HG02938 (cell line): Measurements from ENCODE around the gene PLCL1.

Experiments used
- ATAC-seq: cut with Tn5 transposase; IDR thresholded peaks from one replicate; pipeline ENCODE4 v1.9.1; 2021; ENCODE audit warnings: mild to moderate bottlenecking, moderate library complexity; ENCODE audit not compliant: unreplicated experiment

PLCL1 gene

DNA sequence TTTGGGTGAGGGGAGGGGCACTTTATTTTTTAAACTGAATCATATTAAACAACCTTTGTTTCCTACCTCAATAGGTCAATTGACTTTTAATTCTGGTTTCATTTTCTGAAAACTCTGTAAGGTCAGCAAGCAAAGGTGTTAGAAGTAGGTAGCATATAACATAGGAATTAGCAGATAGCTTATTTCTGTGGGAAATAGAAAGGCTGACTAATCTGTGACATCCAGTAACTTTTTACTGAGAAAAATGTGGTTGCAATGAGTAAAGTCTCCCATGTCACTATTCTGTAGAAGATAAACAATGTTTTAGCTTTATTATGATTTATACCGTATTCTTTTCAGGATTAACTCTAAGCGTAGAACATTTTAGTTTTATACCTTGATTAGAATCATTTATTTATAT lies 240.4 kb downstream of the PLCL1 start:
- ATAC-seq = no peak

DNA sequence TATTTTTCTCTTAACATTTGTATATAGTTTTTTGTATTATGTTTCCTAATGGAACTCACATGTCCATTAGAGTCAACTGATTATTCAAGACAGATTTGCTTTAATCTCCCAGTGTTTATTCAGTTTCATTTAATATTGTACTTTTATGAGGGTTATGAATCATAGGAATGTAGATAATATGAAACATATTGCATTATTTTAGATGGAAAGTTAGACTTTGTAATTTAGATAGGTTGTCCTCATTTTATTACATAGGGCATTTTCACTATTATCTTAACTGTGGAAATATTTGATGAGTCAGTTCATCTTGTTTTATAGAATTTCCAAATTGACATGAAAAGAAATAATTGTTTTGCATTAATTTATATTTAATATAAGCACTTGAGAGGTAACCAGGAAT lies 240.8 kb downstream of the PLCL1 start:
- no peak for ATAC-seq

DNA sequence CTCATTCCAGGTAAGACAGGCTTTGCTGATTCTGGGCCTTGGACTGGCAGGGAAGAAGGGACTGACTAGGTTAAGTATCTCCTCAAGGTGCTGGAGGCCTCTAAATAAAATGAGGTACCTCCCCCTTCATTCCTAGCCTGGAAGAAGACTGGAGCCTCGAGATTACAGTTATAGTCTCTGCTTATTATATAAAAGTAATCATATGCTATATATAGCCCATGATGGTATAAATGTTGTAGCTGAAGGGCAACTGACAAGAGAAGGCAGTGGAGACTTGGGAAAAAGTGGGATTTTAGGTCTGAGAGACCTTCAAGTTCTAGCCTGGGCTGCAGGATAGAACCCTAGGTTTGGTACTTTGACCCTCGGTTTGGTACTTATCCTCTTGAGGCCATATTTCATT lies 248.3 kb downstream of the PLCL1 start:
- ATAC-seq = no peak

DNA sequence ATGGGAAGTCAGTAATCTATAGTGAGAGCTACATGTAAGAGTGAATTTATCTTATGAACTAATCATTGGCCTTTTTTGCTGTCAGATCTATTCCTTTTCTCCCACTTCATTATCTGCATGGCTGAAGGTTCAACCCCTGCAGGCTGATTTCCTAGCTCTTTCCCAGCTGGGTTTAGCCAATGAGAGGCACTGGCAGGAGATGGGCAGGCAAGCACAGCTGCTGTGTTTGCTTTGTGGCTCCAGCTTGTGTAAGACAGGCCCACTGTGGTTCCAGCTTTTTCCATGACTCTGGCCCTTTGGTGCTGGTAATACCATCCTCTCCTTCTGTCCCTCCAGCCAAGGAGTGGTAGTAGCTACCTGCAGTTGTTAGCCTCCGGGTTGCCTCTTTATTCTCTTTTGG lies 248.8 kb downstream of the PLCL1 start:
- ATAC-seq = no peak

DNA sequence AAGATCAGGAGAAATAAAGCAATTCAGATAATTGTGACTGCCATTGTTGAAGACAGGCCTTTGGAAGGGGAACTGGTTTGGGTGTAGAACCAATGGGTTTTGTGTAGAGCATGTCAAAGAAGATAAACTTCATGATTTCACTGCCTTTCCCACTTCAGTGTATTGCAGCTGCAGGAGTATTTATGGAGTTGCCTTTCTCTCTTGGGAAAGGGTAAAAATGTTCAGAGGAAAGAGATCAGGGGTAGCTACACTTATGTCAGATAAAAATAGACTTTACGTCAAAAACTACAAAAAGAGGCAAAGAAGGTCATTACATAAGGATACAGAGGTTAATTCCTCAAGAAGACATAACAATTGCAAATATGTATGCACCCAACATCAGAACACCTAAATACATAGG lies 249.4 kb downstream of the PLCL1 start:
- ATAC-seq = no peak

DNA sequence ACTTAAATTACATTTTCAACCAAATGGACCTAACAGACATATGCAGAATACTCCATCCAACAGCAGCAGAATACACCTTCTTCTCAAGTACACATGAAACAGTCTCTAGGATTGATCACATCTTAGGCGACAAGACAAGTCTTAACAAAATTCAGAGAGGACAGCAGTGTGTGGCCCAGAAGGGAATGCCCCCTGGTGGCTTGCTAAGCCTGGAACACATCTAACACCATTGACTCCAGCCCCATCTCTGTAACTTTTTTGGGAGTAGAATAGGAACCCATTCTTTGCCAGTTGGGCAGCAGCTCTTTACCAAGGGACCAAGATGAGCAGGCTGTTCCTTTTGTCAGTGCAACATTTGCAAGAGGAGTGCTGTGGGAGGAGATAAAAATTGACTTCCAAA lies 249.9 kb downstream of the PLCL1 start:
- no peak for ATAC-seq

DNA sequence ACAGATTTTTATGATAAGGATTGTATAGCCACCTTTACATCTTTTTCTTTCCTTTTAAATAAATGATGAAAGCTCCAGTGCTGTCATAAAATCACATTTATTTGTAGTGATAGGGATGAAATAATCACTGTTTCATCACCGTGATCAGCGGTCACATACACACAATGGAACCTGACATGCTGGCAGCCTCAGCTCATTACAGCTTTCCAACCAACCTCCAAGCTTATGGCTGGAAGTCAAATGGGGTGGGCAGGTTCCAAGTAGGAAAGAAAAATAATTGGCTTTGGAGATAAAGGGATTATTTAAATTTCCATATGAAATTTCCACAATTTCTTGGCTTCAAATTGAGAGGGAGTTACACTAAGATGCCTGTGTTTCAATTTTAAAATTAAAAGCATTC lies 251.3 kb downstream of the PLCL1 start:
- ATAC-seq = no peak

DNA sequence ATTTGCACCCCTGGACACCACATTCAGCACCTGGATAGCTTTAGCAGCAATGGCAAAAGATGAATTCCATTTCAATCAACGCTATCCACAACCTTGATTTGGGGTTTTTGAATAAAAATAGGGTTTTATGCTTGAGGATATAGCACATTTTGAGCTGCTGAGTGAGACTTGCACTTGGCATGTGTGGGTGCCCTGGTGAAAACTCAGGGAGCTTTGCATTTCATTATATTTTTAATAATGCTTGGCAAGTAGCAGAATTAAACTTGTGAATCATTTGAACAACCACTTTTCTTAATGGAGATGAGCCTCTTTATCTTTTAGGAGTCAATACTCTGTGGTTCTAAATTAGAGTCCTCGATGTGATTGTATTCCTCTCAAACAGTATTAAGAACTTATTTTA lies 252.4 kb downstream of the PLCL1 start:
- ATAC-seq = no peak

DNA sequence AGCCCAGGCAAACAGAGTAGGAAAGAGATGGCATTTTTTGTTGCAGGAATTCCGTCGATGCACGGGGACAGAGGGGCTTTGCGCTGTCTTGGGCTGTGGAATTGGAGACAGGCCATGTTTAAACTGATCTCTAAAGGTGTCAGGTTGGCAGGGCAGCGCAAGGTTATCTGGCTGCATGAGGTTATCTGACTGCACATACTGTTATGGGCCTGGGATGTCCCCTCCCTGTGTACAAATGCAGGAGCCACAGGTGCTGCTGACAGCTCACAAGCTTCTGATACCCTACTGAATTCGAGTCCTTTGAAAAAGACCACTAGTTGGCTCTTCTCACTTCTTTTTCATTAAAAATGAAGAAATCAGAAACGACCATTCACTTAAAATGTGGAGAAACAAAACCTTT lies 255.4 kb downstream of the PLCL1 start:
- no peak for ATAC-seq

DNA sequence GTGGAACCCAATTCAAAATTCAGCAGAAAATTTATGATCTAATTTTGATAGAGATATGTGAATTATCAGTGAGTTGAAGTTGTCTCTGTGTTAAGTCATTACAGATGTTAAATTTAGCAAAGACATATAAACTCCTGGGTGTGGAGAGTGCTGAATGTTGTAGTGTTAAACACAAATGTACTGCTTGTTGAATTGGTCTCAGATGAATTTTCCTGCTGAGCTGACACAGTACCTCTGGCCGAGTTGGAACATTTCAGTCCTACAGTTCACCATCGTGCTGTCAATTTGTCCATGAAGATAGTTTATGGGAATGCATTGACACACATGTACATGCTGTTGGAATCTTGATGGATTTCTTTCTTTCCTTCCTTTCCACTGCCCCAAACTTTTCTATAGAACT lies 255.9 kb downstream of the PLCL1 start:
- ATAC-seq = no peak

DNA sequence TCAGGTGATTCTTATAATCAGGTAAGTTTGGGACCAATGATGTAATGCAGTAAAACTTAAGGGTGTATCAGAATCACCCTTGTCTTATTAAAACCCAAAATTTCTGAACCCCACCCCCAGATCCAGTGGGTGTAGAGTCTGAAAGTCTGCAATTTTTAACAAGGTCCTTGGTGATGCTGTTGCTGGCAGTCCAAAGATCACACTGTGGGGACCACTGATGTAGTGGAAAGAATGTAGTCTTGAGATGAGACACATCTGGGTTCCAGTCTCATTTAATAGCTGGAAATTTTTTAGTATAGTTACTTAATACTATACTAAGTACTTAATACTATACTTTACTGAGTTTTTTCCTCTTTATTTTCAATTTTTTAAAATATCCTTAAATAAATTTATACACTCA lies 258.4 kb downstream of the PLCL1 start:
- ATAC-seq = no peak

DNA sequence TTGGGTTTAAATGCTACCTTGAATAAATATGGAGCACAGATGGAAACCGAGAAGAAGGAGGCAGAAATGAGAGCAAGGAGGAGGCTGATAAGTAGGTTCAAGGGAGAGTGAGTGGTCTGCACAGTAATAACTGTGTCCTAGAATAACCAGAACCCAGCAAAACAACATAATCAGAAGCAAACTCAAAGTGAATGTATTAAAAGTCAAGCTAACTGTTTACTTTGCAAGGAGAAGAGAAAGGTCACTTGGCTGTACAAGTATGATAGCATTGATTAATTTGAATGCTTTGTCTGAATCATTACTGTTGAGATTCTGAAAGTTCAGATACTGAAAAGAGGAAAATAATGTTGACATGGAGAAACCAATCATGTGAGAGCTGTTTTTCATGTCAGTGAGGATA lies 258.8 kb downstream of the PLCL1 start:
- ATAC-seq = no peak

DNA sequence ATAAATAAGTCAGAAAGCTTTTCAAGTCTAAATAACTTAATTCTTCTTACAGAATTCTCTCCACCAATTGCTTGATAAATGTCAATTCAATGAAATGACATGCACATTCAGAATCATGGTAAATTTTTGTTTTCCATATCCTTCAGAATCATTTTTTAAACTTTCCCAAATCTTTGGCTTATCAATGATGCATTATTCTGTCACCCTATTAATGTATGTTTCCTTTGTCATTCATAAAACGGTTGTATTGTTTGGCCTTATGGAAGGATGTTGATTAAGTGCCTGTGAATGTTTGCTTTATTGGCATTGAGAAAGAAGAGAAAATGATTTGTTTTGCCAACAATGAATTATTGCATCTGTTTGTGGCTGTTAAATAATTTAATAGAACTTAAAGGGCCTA lies 260.9 kb downstream of the PLCL1 start:
- no peak for ATAC-seq

DNA sequence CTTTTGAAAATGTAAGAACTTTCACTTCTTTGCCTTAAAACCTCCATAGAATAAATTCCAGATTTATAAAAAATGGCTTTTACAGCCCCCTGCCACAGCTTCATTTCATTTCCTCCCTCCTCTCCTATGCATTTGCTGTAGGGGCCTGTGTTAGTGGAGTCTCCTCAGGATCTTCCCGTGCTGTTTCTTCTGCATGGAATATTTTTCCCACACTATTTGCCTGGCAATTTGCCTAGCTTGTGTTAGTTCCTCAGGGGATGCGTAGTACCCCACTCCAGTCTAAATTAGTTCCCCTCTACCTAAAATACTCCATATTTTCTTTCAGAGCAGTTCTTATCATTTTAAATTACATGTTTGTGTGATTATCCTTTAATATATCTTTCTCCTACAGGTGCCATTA lies 262.2 kb downstream of the PLCL1 start:
- no peak for ATAC-seq

DNA sequence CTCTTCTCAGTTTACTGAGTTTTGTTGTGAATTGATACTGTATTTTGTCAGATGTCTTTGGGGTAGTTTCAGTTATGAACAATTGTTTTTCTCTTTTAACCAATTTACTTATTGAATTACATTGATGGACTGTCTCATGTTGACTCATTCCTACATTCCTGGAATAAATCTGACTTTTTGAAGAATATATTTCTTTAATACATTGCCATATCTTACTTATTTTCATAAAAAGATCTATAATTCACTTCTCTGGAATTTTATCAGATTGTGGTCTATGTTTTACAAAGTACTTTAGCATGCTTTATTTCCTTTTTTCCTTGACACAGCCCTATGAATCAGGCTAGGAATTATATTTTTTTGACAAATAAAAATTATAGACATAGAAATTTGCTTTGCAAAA lies 268.3 kb downstream of the PLCL1 start:
- ATAC-seq = no peak

DNA sequence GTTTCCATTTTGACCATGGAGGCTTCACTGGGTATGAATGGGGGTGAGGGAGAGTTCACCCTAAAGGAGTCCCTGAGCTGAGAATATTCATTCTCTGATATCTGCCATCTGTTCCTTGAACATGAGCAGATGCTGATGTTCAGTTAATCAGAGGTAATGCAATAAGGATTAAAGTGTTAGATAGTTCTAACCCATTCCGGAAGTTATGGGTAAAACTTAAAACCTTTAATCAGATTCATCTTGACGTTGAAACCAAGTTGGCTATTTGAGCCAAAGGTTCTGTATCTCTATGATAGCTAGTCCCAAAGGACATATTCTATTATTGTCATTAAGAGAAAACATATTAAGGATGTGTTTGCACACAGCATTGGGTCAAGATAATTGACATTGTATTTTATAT lies 268.9 kb downstream of the PLCL1 start:
- ATAC-seq = no peak

DNA sequence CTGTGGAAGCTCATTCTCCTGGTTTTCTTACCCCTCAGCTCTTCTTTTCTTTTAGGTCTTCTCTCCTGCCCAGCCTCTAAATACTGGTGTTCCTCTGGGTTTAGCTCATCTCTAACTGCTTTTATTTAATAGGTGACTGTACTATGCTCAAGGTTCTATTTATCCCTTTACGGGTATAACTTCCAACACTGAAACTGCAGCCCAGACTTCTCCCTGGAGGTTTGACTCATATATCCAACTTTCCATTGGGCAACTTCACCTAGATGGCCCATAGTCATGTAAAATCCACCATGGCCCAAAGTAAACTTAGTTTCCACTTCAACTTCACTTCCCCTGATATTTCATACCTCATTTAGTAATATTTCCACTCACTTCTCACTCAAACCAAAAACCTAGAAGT lies 273.1 kb downstream of the PLCL1 start:
- no peak for ATAC-seq

DNA sequence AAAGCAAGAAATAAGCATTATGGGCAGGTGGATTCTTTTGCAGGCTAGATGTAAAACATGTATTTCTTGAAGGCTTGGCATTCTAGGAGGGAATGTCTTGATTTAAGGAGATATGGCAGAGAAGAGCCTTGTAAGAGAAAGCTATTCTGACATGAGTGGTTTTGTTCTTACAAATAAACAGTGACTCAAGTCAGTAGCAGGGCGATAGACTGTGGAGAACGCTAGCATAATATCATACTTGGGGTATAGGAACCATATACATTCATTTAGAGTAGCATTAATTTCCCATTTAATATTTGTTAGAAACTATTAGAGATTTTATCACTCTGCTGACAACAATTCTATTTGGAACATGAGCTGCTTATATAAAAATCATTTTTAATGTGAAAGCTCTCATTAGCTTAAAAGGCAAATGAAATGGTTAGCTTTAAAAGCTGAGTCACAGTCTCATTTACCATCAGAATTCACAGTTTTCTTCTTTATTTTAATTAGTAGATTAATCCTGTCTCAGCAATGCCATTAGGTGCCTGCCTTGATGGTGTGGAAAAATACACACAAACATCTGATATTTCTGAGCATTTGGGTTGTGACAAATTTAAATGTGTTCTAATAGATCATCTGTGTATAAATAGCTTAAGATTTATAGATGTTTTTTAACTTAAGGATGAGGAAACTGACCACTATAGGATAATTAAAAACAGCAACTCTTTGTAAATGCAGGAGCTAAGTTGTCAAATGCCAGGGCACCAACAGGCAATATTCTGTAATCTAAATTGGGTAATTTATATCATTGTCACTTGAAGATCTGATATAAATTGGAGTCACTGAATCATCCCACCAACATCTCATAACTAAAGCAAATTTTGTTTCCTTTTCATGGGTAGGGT lies 276.7 kb downstream of the PLCL1 start:
- ATAC-seq = no peak

DNA sequence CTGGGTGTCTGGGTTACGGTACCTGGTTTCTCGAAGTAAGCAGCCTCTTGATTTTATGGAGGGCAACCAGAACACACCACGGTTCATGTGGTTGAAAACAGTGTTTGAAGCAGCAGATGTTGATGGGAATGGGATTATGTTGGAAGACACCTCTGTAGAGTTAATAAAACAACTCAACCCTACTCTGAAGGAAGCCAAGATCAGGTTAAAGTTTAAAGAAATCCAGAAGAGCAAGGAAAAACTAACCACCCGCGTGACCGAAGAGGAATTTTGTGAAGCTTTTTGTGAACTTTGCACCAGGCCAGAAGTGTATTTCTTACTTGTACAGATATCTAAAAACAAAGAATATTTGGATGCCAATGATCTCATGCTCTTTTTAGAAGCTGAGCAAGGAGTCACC lies 279.8 kb downstream of the PLCL1 start:
- ATAC-seq = no peak

DNA sequence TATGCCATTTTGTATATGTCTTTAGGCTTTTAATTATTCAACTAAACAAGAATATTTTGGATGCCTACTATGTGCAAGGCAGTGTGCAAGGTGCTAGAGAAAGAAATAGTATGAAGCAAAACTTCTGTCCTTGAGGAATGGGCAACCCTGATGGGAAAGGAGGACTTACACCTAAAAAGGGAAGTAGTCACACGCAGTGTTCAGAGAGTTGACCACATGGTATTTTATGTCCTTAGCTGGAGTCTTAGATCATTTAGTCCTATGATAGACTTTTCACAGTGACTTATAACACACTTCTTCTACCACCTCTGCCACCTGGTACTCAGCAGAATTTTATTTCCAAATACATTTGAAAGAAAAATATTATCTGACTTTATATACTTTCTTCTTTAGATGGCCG lies 291.6 kb downstream of the PLCL1 start:
- no peak for ATAC-seq

DNA sequence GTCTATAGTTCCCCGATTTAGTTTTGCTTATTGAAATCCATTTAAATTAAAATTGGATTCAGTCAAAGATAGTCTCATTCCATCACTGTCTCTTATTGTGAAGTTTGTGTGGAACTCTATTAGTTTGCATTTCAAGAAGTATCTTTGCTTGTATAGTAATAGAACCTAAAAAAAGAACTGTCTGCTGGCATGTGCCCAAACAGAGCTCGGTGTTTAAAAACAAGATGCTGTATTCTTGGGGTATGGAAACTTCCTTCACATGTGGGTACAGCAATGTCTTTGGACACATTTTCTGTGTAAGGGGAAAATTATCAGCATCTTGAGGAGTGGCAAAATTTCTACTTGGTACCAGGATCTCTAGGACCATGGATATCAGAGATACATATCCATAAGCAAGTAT lies 292.6 kb downstream of the PLCL1 start:
- ATAC-seq = no peak

DNA sequence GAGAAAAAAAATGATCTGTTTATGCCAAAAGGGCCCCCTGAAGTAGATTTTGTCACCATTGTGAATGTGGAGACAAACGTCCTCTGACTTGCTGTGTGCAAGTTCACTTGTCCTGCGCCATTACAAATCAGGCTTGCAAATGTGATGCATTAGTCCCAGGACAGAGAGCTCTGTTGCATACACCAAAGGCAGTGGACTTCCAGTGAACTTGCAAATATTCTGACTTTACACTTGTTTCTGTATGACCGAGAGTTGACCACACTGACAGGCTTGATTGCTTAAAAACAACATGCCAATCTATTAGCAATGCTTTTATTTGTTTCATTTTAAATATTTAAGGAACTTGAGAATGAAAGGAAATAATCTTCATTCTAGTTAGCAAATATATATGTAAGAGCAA lies 293.2 kb downstream of the PLCL1 start:
- no peak for ATAC-seq

DNA sequence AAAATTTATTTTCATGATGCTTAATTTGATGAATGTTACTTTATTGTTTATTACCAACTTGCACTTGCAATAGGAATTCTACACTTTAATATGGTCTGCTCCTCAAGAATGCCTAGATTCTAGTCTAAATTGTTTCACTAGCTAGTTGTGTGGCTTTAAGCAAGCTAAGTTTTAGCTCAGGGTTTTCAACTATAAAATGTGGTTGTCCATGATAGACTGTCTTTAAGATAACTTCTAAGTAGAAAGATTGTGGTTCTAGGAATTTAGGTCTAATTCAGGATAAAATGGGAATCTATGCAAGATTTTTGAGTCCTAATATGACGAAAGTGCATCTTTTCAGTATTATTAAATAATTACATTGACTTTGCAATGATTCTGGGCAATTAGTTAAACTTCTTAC lies 294.0 kb downstream of the PLCL1 start:
- ATAC-seq = no peak
